Activated CD4-positive, alpha-beta T cell treated with anti-CD3 and anti-CD28 coated beads, Interleukin-2, Interleukin-6, amounts not matched to agents 100 ng/mL and 50 ng/mL, durations not matched to agents 16 hours and 8 hours (primary cell): ENCODE measurements around the gene SLC12A7.
"Not testable (repeated sequence)": the region's sequence is repeated elsewhere in the genome, so short reads cannot be mapped to it uniquely, and the experiment has no call there.

Experiments
- DNase-seq: peaks from one replicate; pipeline ENCODE4 v3.0.0-alpha.2; 2020

SLC12A7 gene

DNA sequence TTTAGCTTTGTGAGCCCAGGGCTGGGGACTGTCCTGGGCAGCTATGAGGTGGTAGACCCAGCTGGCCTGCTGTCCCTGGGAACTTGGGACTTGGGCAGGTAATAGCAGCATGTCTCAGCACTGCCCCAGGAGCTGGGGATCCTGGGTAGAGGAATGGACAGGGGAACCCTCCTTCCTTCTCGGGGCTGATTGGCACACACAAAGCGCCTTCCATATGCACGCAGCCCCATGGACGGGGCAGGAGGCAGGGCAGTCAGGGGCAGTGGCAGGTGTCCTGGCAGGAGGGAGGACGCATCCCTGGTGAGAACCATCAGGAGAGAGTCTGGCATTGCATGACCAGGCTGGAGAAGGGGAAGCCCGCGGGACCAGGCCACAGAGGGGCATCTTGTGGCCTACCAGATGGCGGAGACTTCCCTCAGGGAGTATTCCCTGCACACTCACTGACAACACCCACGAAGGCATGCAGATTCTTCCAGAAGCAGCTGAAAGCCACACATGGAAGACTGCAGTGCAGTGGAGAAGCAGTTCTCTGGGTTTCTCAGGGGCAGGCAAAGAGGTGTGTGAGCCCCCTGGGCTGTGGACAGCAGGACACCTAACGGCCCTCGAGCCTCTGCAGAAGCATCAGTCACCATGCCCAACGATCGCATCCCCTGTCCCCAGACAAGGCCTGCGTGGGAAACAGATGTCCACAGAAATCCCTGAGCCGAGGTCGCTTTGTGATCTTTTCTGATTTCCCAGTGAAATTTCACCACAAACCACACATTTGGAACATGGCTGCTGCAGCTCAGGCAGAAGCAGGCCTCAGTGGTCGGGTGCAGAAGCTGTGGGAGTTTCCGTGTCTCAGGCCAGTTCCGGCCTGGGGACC is 110.2 kb downstream of the SLC12A7 start:
- DNase-seq = no peak

- DNase-seq = not testable (repeated sequence)
Observed at GRCh38 chr5:1000831-1001230, 111.0 kb downstream of the SLC12A7 start.
